Muscle of back (tissue), 11 donors: Measurements from ENCODE around the gene MGAM2. TPM values are rescaled to one million over a fixed set of nuclear protein-coding genes. Genes with fewer than 3 reads are reported as not detected.

Experiments
- DNase-seq, 3 donors: peaks; one replicate each; pipeline versions ENCODE4 v3.0.0 to v3.0.0-alpha.2; 2013
- polyA plus RNA-seq, 10 donors: library from polyadenylated mRNA; unstranded; fragments of 120-200 nt; gene quantifications; one replicate each; pipeline ENCODE4 v1.2.1, GENCODE V29; 2013; ENCODE audit not compliant: insufficient read length in 10 of 10

Gene MGAM2
- polyA plus RNA-seq, 10 donors: 0.03 to 0.13 (median 0.08) TPM; not detected in 4

- no peak for DNase-seq
Measured at GRCh38 chr7:142263598-142264380, 152.3 kb downstream of the MGAM2 start.

Other genes with a start within 250 kb of the MGAM2 start
- not detected for gene OR9A4, start 195.3 kb upstream of the MGAM2 start, polyA plus RNA-seq
- under 1 TPM; 0.05 to 0.57 (median 0.39) TPM for gene CLEC5A, start 164.7 kb upstream of the MGAM2 start, polyA plus RNA-seq
- gene TAS2R38, start 137.9 kb upstream of the MGAM2 start, polyA plus RNA-seq: under 1 TPM in 8 of 10 donors, not detected in 2; 0.15 to 0.47 (median 0.24) TPM
- under 1 TPM; 0.11 to 0.40 (median 0.25) TPM for gene MGAM, start 115.8 kb upstream of the MGAM2 start, polyA plus RNA-seq
- not detected for gene PRSS58, start 146.3 kb downstream of the MGAM2 start, polyA plus RNA-seq